ENCODE measurements around the gene C1QTNF1. TPM values are rescaled to one million over a fixed set of nuclear protein-coding genes. Genes with fewer than 3 reads are reported as not detected.

The C1QTNF1 gene
- total RNA-seq, 2 experiments from 2014 or later, result not detected

GRCh38 chr17:79090443-79091225 is 66.7 kb downstream of the C1QTNF1 start:
- DNase-seq (no peak), ATAC-seq (no peak)
- ChIA-PET POLR2A (no interaction called here), CTCF (interaction anchor here (8.2 kb wide), 1 partner anchor 301 kb away, joined by 70 read pairs; no protein-coding TSS in a partner anchor)
- no peaks in the 10 kb centered on the region for H3K27me3 Mint-ChIP-seq (ENCODE audit: low read depth)
- H3K4me1 Mint-ChIP-seq (ENCODE audit: low read depth), result peaks cover 11% of the 10 kb centered on the region
- no peak overlapping the region for H3K4me3 Mint-ChIP-seq
- no peak overlapping the region for H3K27ac Mint-ChIP-seq
- no peaks in the 10 kb centered on the region for H3K36me3 Mint-ChIP-seq (ENCODE audit: low read depth)
- no peaks in the 10 kb centered on the region for H3K9me3 Mint-ChIP-seq (ENCODE audit: insufficient read depth)

- Mint-ChIP-seq H3K27ac (no peak overlapping the region), H3K9me3 (ENCODE audit: insufficient read depth) (no peaks in the 10 kb centered on the region), H3K4me1 (ENCODE audit: low read depth) (peaks cover 11% of the 10 kb centered on the region), H3K36me3 (ENCODE audit: low read depth) (no peaks in the 10 kb centered on the region), H3K4me3 (no peak overlapping the region), H3K27me3 (ENCODE audit: low read depth) (peaks cover 3% of the 10 kb centered on the region)
- ChIA-PET POLR2A (no interaction called here), CTCF (interaction anchor here (8.2 kb wide), 1 partner anchor 301 kb away, joined by 70 read pairs; no protein-coding TSS in a partner anchor)
- no peak for ATAC-seq
- DNase-seq, result no peak
These were observed 67.3 kb downstream of the C1QTNF1 start for GRCh38 chr17:79091226-79091670.

- POLR2A ChIA-PET, result no interaction called here
- ATAC-seq (no peak), DNase-seq (no peak)
- H3K9me3 Mint-ChIP-seq (ENCODE audit: insufficient read depth), result no peaks in the 10 kb centered on the region
- peaks cover 6% of the 10 kb centered on the region for H3K27me3 Mint-ChIP-seq (ENCODE audit: low read depth)
- H3K27ac Mint-ChIP-seq, result no peak overlapping the region
- H3K4me1 Mint-ChIP-seq (ENCODE audit: low read depth), result peaks cover 11% of the 10 kb centered on the region
- H3K4me3 Mint-ChIP-seq, result no peak overlapping the region
- H3K36me3 Mint-ChIP-seq (ENCODE audit: low read depth), result no peaks in the 10 kb centered on the region
- CTCF ChIA-PET, result interaction anchor here (2.0 kb wide), 1 partner anchor 300 kb away, joined by 12 read pairs; no protein-coding TSS in a partner anchor
These were observed 68.6 kb downstream of the C1QTNF1 start for GRCh38 chr17:79092567-79092966.

DNA sequence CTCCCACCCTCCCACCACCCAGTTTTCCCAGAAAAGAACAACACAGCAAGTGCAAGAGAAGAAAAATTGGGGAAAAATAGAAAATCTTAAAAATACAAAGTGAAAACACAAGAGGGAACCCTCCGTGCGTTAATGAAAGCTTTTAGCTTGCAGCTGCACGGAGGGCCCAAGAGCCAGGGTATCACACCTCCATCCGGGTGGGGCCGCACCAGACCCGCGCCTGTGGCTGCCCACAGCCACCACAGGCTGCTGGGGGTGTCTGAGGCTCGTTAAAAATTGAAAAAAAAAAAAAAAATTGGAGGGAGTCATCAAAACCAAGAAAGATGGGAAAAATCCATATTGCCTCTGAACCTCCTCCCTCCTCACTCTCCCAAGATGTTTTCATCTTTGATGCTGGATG is 69.3 kb downstream of the C1QTNF1 start:
- H3K9me3 Mint-ChIP-seq (ENCODE audit: insufficient read depth), result no peaks in the 10 kb centered on the region
- peaks cover 11% of the 10 kb centered on the region for H3K4me1 Mint-ChIP-seq (ENCODE audit: low read depth)
- DNase-seq, result no peak
- no peak overlapping the region for H3K27ac Mint-ChIP-seq
- ChIA-PET CTCF (interaction anchor here (2.0 kb wide), 1 partner anchor 299 kb away, joined by 12 read pairs; no protein-coding TSS in a partner anchor), POLR2A (no interaction called here)
- no peak overlapping the region for H3K4me3 Mint-ChIP-seq
- ATAC-seq, result no peak
- no peaks in the 10 kb centered on the region for H3K36me3 Mint-ChIP-seq (ENCODE audit: low read depth)
- peaks cover 12% of the 10 kb centered on the region for H3K27me3 Mint-ChIP-seq (ENCODE audit: low read depth)

DNA sequence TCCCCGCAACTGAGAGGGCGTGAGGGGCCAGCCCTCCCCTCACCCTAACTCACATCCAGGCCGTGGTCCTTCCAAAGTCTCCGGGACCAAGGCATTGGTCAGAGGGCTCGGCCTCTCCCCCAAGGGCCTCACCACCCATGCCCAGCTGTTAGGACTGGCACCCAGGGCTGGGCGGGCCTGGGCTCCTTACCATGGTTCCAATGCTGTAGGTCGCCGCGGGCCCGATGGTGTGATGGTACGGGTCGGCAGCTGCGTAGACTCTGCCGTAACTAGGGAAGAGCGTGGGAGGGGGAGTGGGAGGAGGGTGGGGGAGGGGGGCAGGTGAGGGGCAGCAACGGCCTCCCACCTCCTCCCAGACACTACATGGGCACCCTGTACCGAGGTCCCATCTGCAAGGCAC is 70.3 kb downstream of the C1QTNF1 start:
- H3K4me1 Mint-ChIP-seq (ENCODE audit: low read depth), result peaks cover 11% of the 10 kb centered on the region
- no peaks in the 10 kb centered on the region for H3K36me3 Mint-ChIP-seq (ENCODE audit: low read depth)
- ChIA-PET CTCF (interaction anchor here (2.0 kb wide), 1 partner anchor 298 kb away, joined by 12 read pairs; no protein-coding TSS in a partner anchor), POLR2A (interaction anchor here (0.6 kb wide), 1 partner anchor 143 kb away, joined by 3 read pairs; no protein-coding TSS in a partner anchor)
- no peaks in the 10 kb centered on the region for H3K9me3 Mint-ChIP-seq (ENCODE audit: insufficient read depth)
- no peak overlapping the region for H3K4me3 Mint-ChIP-seq
- no peak for ATAC-seq
- peaks cover 12% of the 10 kb centered on the region for H3K27me3 Mint-ChIP-seq (ENCODE audit: low read depth)
- no peak overlapping the region for H3K27ac Mint-ChIP-seq
- no peak for DNase-seq

GRCh38 chr17:79095345-79096055 is 71.5 kb downstream of the C1QTNF1 start:
- H3K27me3 Mint-ChIP-seq (ENCODE audit: low read depth), result peaks cover 12% of the 10 kb centered on the region
- no peak for DNase-seq
- no peaks in the 10 kb centered on the region for H3K36me3 Mint-ChIP-seq (ENCODE audit: low read depth)
- no peak overlapping the region for H3K4me3 Mint-ChIP-seq
- ChIA-PET CTCF (no interaction called here), POLR2A (no interaction called here)
- ATAC-seq, result no peak
- H3K27ac Mint-ChIP-seq, result no peak overlapping the region
- H3K4me1 Mint-ChIP-seq (ENCODE audit: low read depth), result peaks cover 11% of the 10 kb centered on the region
- no peaks in the 10 kb centered on the region for H3K9me3 Mint-ChIP-seq (ENCODE audit: insufficient read depth)

GRCh38 chr17:79096477-79096876 is 72.5 kb downstream of the C1QTNF1 start:
- ChIA-PET CTCF (no interaction called here), POLR2A (no interaction called here)
- Mint-ChIP-seq H3K27me3 (ENCODE audit: low read depth) (peaks cover 12% of the 10 kb centered on the region), H3K27ac (no peak overlapping the region), H3K9me3 (ENCODE audit: insufficient read depth) (no peaks in the 10 kb centered on the region), H3K4me1 (ENCODE audit: low read depth) (peaks cover 11% of the 10 kb centered on the region), H3K4me3 (no peak overlapping the region), H3K36me3 (ENCODE audit: low read depth) (no peaks in the 10 kb centered on the region)
- DNase-seq (no peak), ATAC-seq (no peak)

- ATAC-seq (no peak), DNase-seq (no peak)
- Mint-ChIP-seq H3K27ac (no peak overlapping the region), H3K9me3 (ENCODE audit: insufficient read depth) (no peaks in the 10 kb centered on the region), H3K4me1 (ENCODE audit: low read depth) (peaks cover 7% of the 10 kb centered on the region), H3K4me3 (no peak overlapping the region), H3K27me3 (ENCODE audit: low read depth) (peaks cover 12% of the 10 kb centered on the region), H3K36me3 (ENCODE audit: low read depth) (no peaks in the 10 kb centered on the region)
- ChIA-PET CTCF (no interaction called here), POLR2A (no interaction called here)
These were observed 73.5 kb downstream of the C1QTNF1 start for GRCh38 chr17:79097226-79098055.

DNA sequence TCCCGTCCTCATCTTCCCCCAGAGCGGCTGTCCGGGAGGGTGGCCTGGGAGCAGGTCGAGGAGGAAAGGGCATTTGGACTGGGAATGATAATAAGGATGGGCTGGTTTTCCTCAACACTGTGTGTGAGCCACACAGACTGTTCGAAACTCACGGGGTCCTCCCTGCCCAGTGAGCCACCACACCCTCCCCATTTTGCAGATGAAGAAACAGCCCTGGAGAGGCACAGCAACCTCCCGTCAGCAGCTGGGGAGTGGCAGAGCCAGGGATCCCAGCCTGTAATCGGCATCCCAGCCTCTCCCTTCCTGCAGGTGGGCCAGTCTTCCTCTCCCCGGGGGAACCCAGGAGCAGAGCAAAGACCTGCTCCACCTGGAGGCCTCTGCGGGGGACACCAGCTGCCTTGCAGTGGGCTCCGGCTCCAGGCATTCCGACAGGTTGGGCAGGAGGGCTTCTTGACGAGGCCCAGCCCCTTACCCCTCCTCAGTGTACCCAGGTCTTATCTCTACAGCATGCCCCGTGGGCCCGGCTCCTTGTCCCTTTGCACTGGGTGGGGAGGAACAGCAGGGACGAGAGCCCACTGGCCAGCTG is 74.4 kb downstream of the C1QTNF1 start:
- Mint-ChIP-seq H3K27ac (no peak overlapping the region), H3K36me3 (ENCODE audit: low read depth) (no peaks in the 10 kb centered on the region), H3K9me3 (ENCODE audit: insufficient read depth) (no peaks in the 10 kb centered on the region), H3K4me1 (ENCODE audit: low read depth) (peaks cover 2% of the 10 kb centered on the region), H3K4me3 (no peak overlapping the region), H3K27me3 (ENCODE audit: low read depth) (peaks cover 12% of the 10 kb centered on the region)
- no peak for ATAC-seq
- no peak for DNase-seq
- POLR2A ChIA-PET, result no interaction called here
- CTCF ChIA-PET, result no interaction called here

Data from activated CD8-positive, alpha-beta T cell treated with anti-CD3 and anti-CD28 coated beads, Interleukin-2, amount 10 ng/mL, durations not matched to agents 7 days and 5 days (primary cell).